Hepatocyte (in vitro differentiated cells): Measurements from ENCODE around the gene GPATCH4. TPM values are rescaled to one million over a fixed set of nuclear protein-coding genes. Genes with fewer than 3 reads are reported as not detected.

Experiments used
- DNase-seq: peaks from one replicate; pipeline ENCODE4 v3.0.0-alpha.2; 2016; ENCODE audit warnings: low spot score
- H2AFZ ChIP-seq: fragments of 200-600 bp; sonication (generic); 2 replicates; pipeline ENCODE4 v1.6.0; 2016; ENCODE audit warnings: antibody characterized with exemption, mild to moderate bottlenecking
- H3K27ac ChIP-seq: fragments of 200-600 bp; sonication (generic); 2 replicates; pipeline ENCODE4 v1.5.1; 2016; ENCODE audit warnings: mild to moderate bottlenecking
- H3K27me3 ChIP-seq: fragments of 200-600 bp; sonication (generic); 2 replicates; pipeline ENCODE4 v1.6.1; 2016
- H3K36me3 ChIP-seq: fragments of 200-600 bp; sonication (generic); replicated peaks from 2 replicates; pipeline ENCODE4 v1.5.1; 2016; ENCODE audit warnings: low read depth; ENCODE audit not compliant: insufficient read depth
- H3K4me1 ChIP-seq: fragments of 200-600 bp; sonication (generic); 2 replicates; pipeline ENCODE4 v1.5.1; 2016; ENCODE audit warnings: mild to moderate bottlenecking, moderate library complexity; ENCODE audit not compliant: insufficient read depth
- H3K4me2 ChIP-seq: fragments of 200-600 bp; sonication (generic); 2 replicates; pipeline ENCODE4 v1.6.0; 2016
- H3K4me3 ChIP-seq: fragments of 200-600 bp; sonication (generic); 2 replicates; pipeline ENCODE4 v1.5.1; 2016; ENCODE audit warnings: mild to moderate bottlenecking
- H3K79me2 ChIP-seq: fragments of 200-600 bp; sonication (generic); 2 replicates; pipeline ENCODE4 v1.6.0; 2017; ENCODE audit warnings: mild to moderate bottlenecking
- H3K9me2 ChIP-seq: fragments of 200-600 bp; sonication (generic); replicated peaks from 2 replicates; pipeline ENCODE4 v1.6.0; 2017; ENCODE audit warnings: mild to moderate bottlenecking; ENCODE audit not compliant: insufficient read depth
- H3K9me3 ChIP-seq: fragments of 200-600 bp; sonication (generic); 2 replicates; pipeline ENCODE4 v1.5.1; 2016; ENCODE audit warnings: low read depth, mild to moderate bottlenecking
- H4K20me1 ChIP-seq: fragments of 200-600 bp; sonication (generic); 2 replicates; pipeline ENCODE4 v1.6.0; 2016; ENCODE audit warnings: mild to moderate bottlenecking; ENCODE audit not compliant: insufficient read depth, poor library complexity, severe bottlenecking
- EZH2 ChIP-seq: fragments of 200-600 bp; sonication (generic); IDR thresholded peaks from 2 replicates; pipeline ENCODE4 v1.6.1; 2016; ENCODE audit warnings: antibody characterized with exemption, mild to moderate bottlenecking, borderline replicate concordance
- EZH2phosphoT487 ChIP-seq: fragments of 200-600 bp; sonication (generic); IDR thresholded peaks from one replicate; pipeline ENCODE4 v1.6.1; 2018; ENCODE audit warnings: antibody characterized with exemption, mild to moderate bottlenecking, low read depth, moderate library complexity; ENCODE audit not compliant: unreplicated experiment, severe bottlenecking
- WGBS: methylation state at CpG from one replicate; pipeline ENCODE4 v1.1.6; 2016; ENCODE audit warnings: low lambda C conversion rate; ENCODE audit errors: missing lambda C conversion rate; 5-methylcytosine and 5-hydroxymethylcytosine counted together
- polyA plus RNA-seq: library from polyadenylated mRNA; unstranded; fragments of >200 nt; fragmentation: Nextera tagmentation; extraction: Ambion mirVana; gene quantifications from 2 replicates; pipeline ENCODE4 v1.2.1, GENCODE V29; 2016
- total RNA-seq: library from RNA; depleted of rRNA; stranded (reverse); fragments of >200 nt; gene quantifications from 2 replicates; pipeline ENCODE4 v1.2.3, GENCODE V29; 2014
- TF ChIP-seq, protein P1 (sequence below): fragments of 200-600 bp; sonication (generic); IDR thresholded peaks from 2 replicates; pipeline ENCODE4 v1.5.1; 2016; ENCODE audit warnings: antibody characterized with exemption, mild to moderate bottlenecking; ENCODE audit not compliant: poor library complexity

The GPATCH4 gene
- total and polyA plus RNA-seq, 2 experiments from 2014 or later: 5.6 to 28.3 TPM

GRCh38 chr1:156640842-156641706 is 39.8 kb upstream of the GPATCH4 start:
- 50% methylated on average over 6 of the region's 6 CpGs for WGBS
- no peak for DNase-seq
- Histone ChIP-seq H3K36me3 (no peaks in the 10 kb centered on the region), H2AFZ (no peak overlapping the region), H3K9me2 (no peaks in the 10 kb centered on the region), H3K4me3 (no peak overlapping the region), H3K27me3 (peaks cover 92% of the 10 kb centered on the region), H3K4me2 (peak overlapping the region; percentile 91), H3K9me3 (no peaks in the 10 kb centered on the region), H4K20me1 (no peaks in the 10 kb centered on the region), H3K27ac (no peak overlapping the region), H3K4me1 (peaks cover 7% of the 10 kb centered on the region), H3K79me2 (no peaks in the 10 kb centered on the region)
- TF ChIP-seq, protein P1, sequence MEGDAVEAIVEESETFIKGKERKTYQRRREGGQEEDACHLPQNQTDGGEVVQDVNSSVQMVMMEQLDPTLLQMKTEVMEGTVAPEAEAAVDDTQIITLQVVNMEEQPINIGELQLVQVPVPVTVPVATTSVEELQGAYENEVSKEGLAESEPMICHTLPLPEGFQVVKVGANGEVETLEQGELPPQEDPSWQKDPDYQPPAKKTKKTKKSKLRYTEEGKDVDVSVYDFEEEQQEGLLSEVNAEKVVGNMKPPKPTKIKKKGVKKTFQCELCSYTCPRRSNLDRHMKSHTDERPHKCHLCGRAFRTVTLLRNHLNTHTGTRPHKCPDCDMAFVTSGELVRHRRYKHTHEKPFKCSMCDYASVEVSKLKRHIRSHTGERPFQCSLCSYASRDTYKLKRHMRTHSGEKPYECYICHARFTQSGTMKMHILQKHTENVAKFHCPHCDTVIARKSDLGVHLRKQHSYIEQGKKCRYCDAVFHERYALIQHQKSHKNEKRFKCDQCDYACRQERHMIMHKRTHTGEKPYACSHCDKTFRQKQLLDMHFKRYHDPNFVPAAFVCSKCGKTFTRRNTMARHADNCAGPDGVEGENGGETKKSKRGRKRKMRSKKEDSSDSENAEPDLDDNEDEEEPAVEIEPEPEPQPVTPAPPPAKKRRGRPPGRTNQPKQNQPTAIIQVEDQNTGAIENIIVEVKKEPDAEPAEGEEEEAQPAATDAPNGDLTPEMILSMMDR: no peak
- TF ChIP-seq EZH2phosphoT487: no peak
- TF ChIP-seq EZH2: no peak

GRCh38 chr1:156639601-156640101 is 38.4 kb upstream of the GPATCH4 start:
- H3K27me3 ChIP-seq: peaks cover 92% of the 10 kb centered on the region
- no peak for DNase-seq
- H3K9me3 ChIP-seq: no peaks in the 10 kb centered on the region
- WGBS: 51% methylated on average over 6 of the region's 6 CpGs
- no peaks in the 10 kb centered on the region for H3K36me3 ChIP-seq
- no peak overlapping the region for H3K4me3 ChIP-seq
- TF ChIP-seq EZH2phosphoT487: no peak
- TF ChIP-seq, protein P1: no peak
- TF ChIP-seq EZH2: no peak
- no peak overlapping the region for H3K4me2 ChIP-seq
- H2AFZ ChIP-seq: no peak overlapping the region
- no peaks in the 10 kb centered on the region for H3K79me2 ChIP-seq
- no peaks in the 10 kb centered on the region for H3K9me2 ChIP-seq
- H3K27ac ChIP-seq: no peak overlapping the region
- no peaks in the 10 kb centered on the region for H4K20me1 ChIP-seq
- H3K4me1 ChIP-seq: peaks cover 7% of the 10 kb centered on the region

DNA sequence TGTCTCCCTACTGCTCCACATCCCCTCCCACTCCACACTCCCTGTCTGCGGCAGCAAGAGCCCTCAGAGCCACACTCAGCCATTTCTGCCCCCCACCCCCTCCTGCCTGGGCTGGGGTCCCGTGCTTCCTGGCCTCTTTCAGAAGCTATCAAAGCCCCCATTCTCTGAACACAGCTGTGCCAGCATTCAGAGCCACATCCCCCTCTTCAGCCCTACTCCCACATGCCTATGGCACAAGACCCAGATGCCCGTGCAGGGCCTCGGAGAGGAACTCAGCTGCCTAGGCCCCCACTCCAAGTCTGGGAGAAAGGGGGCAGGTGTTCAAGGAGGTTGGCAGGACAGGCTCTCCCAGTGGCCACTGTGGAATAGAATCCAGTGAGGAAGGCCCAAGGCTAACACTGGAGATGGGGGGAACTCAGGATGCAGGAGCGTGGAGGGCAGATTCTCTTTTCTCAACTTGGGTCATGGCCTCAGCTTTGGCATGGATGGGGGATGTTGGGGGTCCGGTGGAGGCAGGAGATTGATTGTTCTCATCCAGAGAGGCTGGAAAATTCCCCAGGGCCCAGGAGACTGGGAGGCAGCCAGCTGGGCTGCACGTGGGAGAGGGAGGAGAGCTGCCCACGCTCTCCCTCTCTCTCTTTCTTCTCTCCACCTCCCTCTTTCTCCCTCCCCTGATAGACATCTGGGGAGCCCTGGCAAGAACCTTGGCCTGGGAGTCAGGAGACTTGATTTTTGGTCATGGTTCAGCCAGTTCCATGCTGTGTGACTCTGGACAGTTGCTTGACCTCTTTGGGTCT is 37.1 kb upstream of the GPATCH4 start:
- 68% methylated on average over 8 of the region's 8 CpGs for WGBS
- no peak for DNase-seq
- Histone ChIP-seq H3K27me3 (peaks cover 92% of the 10 kb centered on the region), H2AFZ (no peak overlapping the region), H3K79me2 (no peaks in the 10 kb centered on the region), H3K36me3 (no peaks in the 10 kb centered on the region), H3K4me2 (no peak overlapping the region), H4K20me1 (no peaks in the 10 kb centered on the region), H3K9me3 (no peaks in the 10 kb centered on the region), H3K27ac (no peak overlapping the region), H3K4me1 (peaks cover 7% of the 10 kb centered on the region), H3K4me3 (no peak overlapping the region), H3K9me2 (no peaks in the 10 kb centered on the region)
- TF ChIP-seq, protein P1: no peak
- TF ChIP-seq EZH2phosphoT487: no peak
- TF ChIP-seq EZH2: no peak
